Right cardiac atrium (tissue), 5 donors: ENCODE data around the gene IFT122. TPM values are rescaled to one million over a fixed set of nuclear protein-coding genes. Genes with fewer than 3 reads are reported as not detected.
"Not testable (repeated sequence)": the region's sequence is repeated elsewhere in the genome, so short reads cannot be mapped to it uniquely, and the experiment has no call there.

Experiments used
- ATAC-seq, 2 donors: fragments of 200-7000 bp; cut with Tn5 transposase; one replicate each; pipeline versions ENCODE4 v1.8.0 to v1.9.1; 2020; ENCODE audit warnings: moderate library complexity in 2 of 2, mild to moderate bottlenecking in 1 of 2
- DNase-seq, 3 donors: peaks; one replicate each; pipeline ENCODE4 v3.0.0-alpha.2; 2020
- H3K27ac ChIP-seq: one replicate; pipeline ENCODE4 v1.5.1; 2013; ENCODE audit warnings: mild to moderate bottlenecking, low read length, control low read depth, moderate library complexity
- H3K27me3 ChIP-seq: one replicate; pipeline ENCODE4 v1.6.1; 2013; ENCODE audit not compliant: control insufficient read depth, insufficient read depth
- H3K4me1 ChIP-seq: one replicate; pipeline ENCODE4 v1.6.1; 2013; ENCODE audit warnings: low read length; ENCODE audit not compliant: control insufficient read depth, insufficient read depth
- H3K4me3 ChIP-seq: one replicate; pipeline ENCODE4 v1.5.1; 2013; ENCODE audit warnings: low read length, control low read depth
- H3K9me3 ChIP-seq: one replicate; pipeline ENCODE4 v1.6.1; 2013; ENCODE audit warnings: low read length; ENCODE audit not compliant: control insufficient read depth
- WGBS: extraction: QIAGEN DNeasy Blood & Tissue Kit; methylation state at CpG from one replicate; pipeline ENCODE4 v1.1.7; 2013; 5-methylcytosine and 5-hydroxymethylcytosine counted together
- intact Hi-C, 4 donors: fragments of 100-400 bp; cut with DNase I; formaldehyde crosslinking; loops; one replicate each; pipeline versions ENCODE4 v1.11.0 to v1.14.0; 2022 to 2023
- polyA plus RNA-seq: library from polyadenylated mRNA; stranded (reverse); fragments of 200-250 nt; gene quantifications from one replicate; pipeline ENCODE4 v1.2.3, GENCODE V29; 2013
- total RNA-seq, 4 donors: library from RNA; stranded (reverse); fragmentation: NEBNext Ultra II Directional; extraction: Animal tissue kit (Norgen Biotek cat#: 25700); gene quantifications; one replicate each; pipeline ENCODE4 v1.2.1, GENCODE V29; 2021
- donor health status: healthy with polysubstance abuse.
- donor health status: DM: no; HTN: yes; CAD: no.
- donor health status: DM: no; HTN: no; CAD: no.
- donor health status: DM: no; HTN: yes; CAD: no; lungs with severe emphysema.
- donor health status: DM: yes; HTN: yes; CAD: no.

Gene IFT122
- total and polyA plus RNA-seq, 5 donors: 17.7 to 46.4 (median 35.7) TPM

DNA sequence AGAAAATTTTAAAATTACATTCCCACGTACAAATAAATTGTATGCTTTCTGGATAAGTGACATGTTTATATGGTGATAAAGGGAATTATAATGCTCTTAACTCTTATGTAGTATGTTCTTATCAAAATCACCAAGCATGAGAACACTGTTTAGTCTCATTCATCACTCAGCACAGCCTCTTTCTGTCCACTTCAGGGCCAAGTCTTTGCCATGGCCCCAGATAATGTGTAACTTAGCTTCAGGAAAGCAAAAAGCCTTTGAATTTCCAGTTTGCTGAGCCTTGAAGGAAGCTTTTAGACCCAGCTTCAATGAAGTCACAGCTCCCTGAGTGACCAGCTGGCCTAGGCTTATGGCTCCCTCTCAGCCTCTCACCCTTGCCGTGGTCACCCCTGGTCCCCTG lies 57.9 kb downstream of the IFT122 start:
- H3K27ac ChIP-seq: peak overlapping the region; percentile 9
- intact Hi-C loops: loop anchor here in 2 of 4 donors (10.0 kb wide), 3 partner anchors 57 to 127 kb away; partner anchors contain the start of gene PLXND1 (in 1 of the 2)
- not testable (repeated sequence) for DNase-seq, H3K4me3 ChIP-seq, H3K9me3 ChIP-seq, H3K27me3 ChIP-seq
- peak in 1 of 2 donors; percentile 27 for ATAC-seq
- WGBS: 58% methylated on average over 2 of the region's 2 CpGs
- peaks cover 23% of the 10 kb centered on the region for H3K4me1 ChIP-seq

- DNase-seq: peak in 1 of 3 donors; percentile 17
- not testable (repeated sequence) for H3K27me3 ChIP-seq, H3K4me3 ChIP-seq, ATAC-seq, H3K9me3 ChIP-seq
- peaks cover 23% of the 10 kb centered on the region for H3K4me1 ChIP-seq
- 65% methylated on average over 8 of the region's 8 CpGs for WGBS
- intact Hi-C loops: loop anchor here in 2 of 4 donors (10.0 kb wide), 3 partner anchors 56 to 126 kb away; partner anchors contain the start of gene PLXND1 (in 1 of the 2)
- H3K27ac ChIP-seq: peak overlapping the region; percentile 67
Observed at GRCh38 chr3:129498603-129499488, 58.8 kb downstream of the IFT122 start.

- intact Hi-C loops: loop anchor here in 2 of 4 donors (10.0 kb wide), 3 partner anchors 55 to 125 kb away; partner anchors contain the start of gene PLXND1 (in 1 of the 2)
- WGBS: 61% methylated on average over 13 of the region's 14 CpGs
- peak; percentile 52 to 80 (median 73) for DNase-seq
Observed at GRCh38 chr3:129499604-129500333, 59.7 kb downstream of the IFT122 start.

DNA sequence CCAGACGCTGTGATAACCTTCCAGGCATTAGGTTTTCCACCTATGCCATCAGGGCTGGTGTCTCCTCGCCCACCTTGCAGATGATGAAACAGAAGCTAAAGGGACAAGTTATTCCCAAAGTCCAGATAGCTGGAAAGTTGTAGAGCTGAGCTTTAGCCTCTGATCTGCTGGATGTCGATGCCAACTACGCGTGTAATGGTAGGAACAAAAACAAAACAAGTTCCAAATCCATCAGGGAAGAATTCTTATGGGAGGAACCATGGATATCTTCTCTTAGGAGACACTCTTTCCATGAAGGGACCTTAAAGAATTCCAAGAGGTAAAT lies 60.3 kb downstream of the IFT122 start:
- Histone ChIP-seq H3K27me3 (no peaks in the 10 kb centered on the region), H3K9me3 (no peaks in the 10 kb centered on the region), H3K27ac (peak overlapping the region; percentile 49), H3K4me1 (peaks cover 31% of the 10 kb centered on the region), H3K4me3 (no peak overlapping the region)
- intact Hi-C loops: loop anchor here in 1 of 4 donors (10.0 kb wide), 1 partner anchor 55 kb away; no protein-coding TSS in a partner anchor
- 78% methylated on average over 5 of the region's 5 CpGs for WGBS
- DNase-seq (no peak), ATAC-seq (no peak)

More at GRCh38 chr3:129499604-129500333, 59.7 kb downstream of the IFT122 start:
- peak overlapping the region; percentile 49 for H3K27ac ChIP-seq
- peaks cover 27% of the 10 kb centered on the region for H3K4me1 ChIP-seq
- not testable (repeated sequence) for H3K27me3 ChIP-seq, H3K9me3 ChIP-seq, H3K4me3 ChIP-seq
- peak; percentile 35 to 44 for ATAC-seq

- DNase-seq: peak in 1 of 3 donors; percentile 1
- Histone ChIP-seq H3K27ac (no peak overlapping the region), H3K4me1 (peaks cover 32% of the 10 kb centered on the region), H3K4me3 (no peak overlapping the region), H3K27me3 (no peaks in the 10 kb centered on the region), H3K9me3 (no peaks in the 10 kb centered on the region)
- ATAC-seq: no peak
- WGBS: 58% methylated on average over 5 of the region's 5 CpGs
- intact Hi-C loops: loop anchor here in 1 of 4 donors (10.0 kb wide), 1 partner anchor 53 kb away; no protein-coding TSS in a partner anchor
Observed at GRCh38 chr3:129501630-129502029, 61.6 kb downstream of the IFT122 start.

- H3K9me3 ChIP-seq: no peaks in the 10 kb centered on the region
- H3K27me3 ChIP-seq: no peaks in the 10 kb centered on the region
- WGBS: 88% methylated on average over 18 of the region's 18 CpGs
- peaks cover 42% of the 10 kb centered on the region for H3K4me1 ChIP-seq
- DNase-seq: peak in 2 of 3 donors; percentile 70 to 72
- no peak overlapping the region for H3K27ac ChIP-seq
- intact Hi-C loops: loop anchor here in 1 of 4 donors (10.0 kb wide), 1 partner anchor 52 kb away; no protein-coding TSS in a partner anchor
- H3K4me3 ChIP-seq: no peak overlapping the region
- ATAC-seq: peak in 1 of 2 donors; percentile 43
Observed at GRCh38 chr3:129502641-129503408, 62.8 kb downstream of the IFT122 start.

- H3K9me3 ChIP-seq: no peaks in the 10 kb centered on the region
- 83% methylated on average over 13 of the region's 13 CpGs for WGBS
- no peak overlapping the region for H3K4me3 ChIP-seq
- no peak for ATAC-seq
- DNase-seq: peak in 2 of 3 donors; percentile 2 to 20
- H3K27ac ChIP-seq: no peak overlapping the region
- H3K4me1 ChIP-seq: peaks cover 43% of the 10 kb centered on the region
- no peaks in the 10 kb centered on the region for H3K27me3 ChIP-seq
- intact Hi-C loops: loop anchor here in 1 of 4 donors (10.0 kb wide), 1 partner anchor 51 kb away; no protein-coding TSS in a partner anchor
Observed at GRCh38 chr3:129503471-129504291, 63.7 kb downstream of the IFT122 start.

DNA sequence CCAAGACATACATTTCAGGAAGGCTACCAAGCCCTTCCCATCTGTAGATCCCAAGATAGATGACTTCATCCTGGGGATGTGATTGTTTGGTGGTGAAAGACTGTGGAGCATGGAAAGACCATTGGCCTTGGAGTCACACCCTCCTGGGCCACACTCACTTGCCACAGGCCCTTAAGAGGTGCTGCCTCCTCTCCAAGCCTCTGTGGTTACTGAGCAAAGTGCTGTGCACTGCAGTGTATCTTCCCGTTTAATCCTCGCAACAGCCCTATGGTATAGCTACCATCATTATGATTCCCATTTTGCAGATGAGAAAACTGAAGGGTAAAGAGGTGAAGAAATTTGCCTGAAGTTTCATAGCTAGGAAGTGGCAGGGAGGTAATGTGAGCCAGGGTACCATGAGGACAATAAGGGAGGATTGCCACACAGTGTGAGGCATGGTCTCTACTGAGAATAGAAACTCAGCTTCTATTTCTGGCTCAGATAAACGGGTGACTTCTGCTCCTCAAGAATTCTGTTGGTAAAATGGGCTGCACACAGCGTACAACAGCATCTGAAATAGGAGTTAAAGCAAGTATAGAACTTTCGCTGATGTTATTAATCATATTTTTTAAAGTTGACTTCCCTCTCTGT lies 64.6 kb downstream of the IFT122 start:
- Histone ChIP-seq H3K4me1 (peaks cover 40% of the 10 kb centered on the region), H3K4me3 (no peak overlapping the region), H3K9me3 (no peaks in the 10 kb centered on the region), H3K27ac (peak overlapping the region; percentile 88), H3K27me3 (no peaks in the 10 kb centered on the region)
- peak; percentile 59 to 60 for ATAC-seq
- peak in 2 of 3 donors; percentile 1 to 2 for DNase-seq
- whole genome bisulfite sequencing: 74% methylated on average over 5 of the region's 5 CpGs
- intact Hi-C loops: loop anchor here in 1 of 4 donors (10.0 kb wide), 1 partner anchor 50 kb away; no protein-coding TSS in a partner anchor

- no peaks in the 10 kb centered on the region for H3K27me3 ChIP-seq
- peaks cover 35% of the 10 kb centered on the region for H3K4me1 ChIP-seq
- ATAC-seq (no peak), DNase-seq (peak in 1 of 3 donors; percentile 1)
- no peak overlapping the region for H3K4me3 ChIP-seq
- no peaks in the 10 kb centered on the region for H3K9me3 ChIP-seq
- WGBS: 87% methylated on average over 6 of the region's 6 CpGs
- intact Hi-C loops: loop anchor here in 1 of 4 donors (10.0 kb wide), 1 partner anchor 49 kb away; no protein-coding TSS in a partner anchor
- H3K27ac ChIP-seq: peak overlapping the region; percentile 88
Observed at GRCh38 chr3:129505341-129505740, 65.3 kb downstream of the IFT122 start.
